Esophagus squamous epithelium (tissue), 5 donors: ENCODE measurements around the gene DUSP15. TPM values are rescaled to one million over a fixed set of nuclear protein-coding genes. Genes with fewer than 3 reads are reported as not detected.

ENCODE experiments used
- DNase-seq: peaks from one replicate; lab custom pipeline; 2025; lab: John Stamatoyannopoulos, UW
- H3K27ac ChIP-seq, 4 donors: fragments of 200-600 bp; sonication (generic); one replicate each; pipeline ENCODE4 v1.5.1; 2016 to 2019; ENCODE audit warnings: mild to moderate bottlenecking in 1 of 4
- H3K27me3 ChIP-seq, 4 donors: fragments of 200-600 bp; sonication (generic); 1 replicate in 3 of 4; 2 replicates in 1 of 4; pipeline versions ENCODE4 v1.5.1 to v1.6.0; 2017 to 2021; ENCODE audit warnings: antibody characterized with exemption in 1 of 4
- H3K36me3 ChIP-seq, 3 donors: fragments of 200-600 bp; sonication (generic); one replicate each; pipeline ENCODE4 v1.5.1; 2016 to 2019
- H3K4me1 ChIP-seq, 3 donors: fragments of 200-600 bp; sonication (generic); one replicate each; pipeline ENCODE4 v1.5.1; 2017 to 2019
- H3K4me3 ChIP-seq, 4 donors: fragments of 200-600 bp; sonication (generic); 1 replicate in 3 of 4; 2 replicates in 1 of 4; pipeline ENCODE4 v1.5.1; 2016 to 2019; ENCODE audit warnings: mild to moderate bottlenecking in 2 of 4, moderate library complexity in 1 of 4
- H3K9me3 ChIP-seq, 3 donors: fragments of 200-600 bp; sonication (generic); one replicate each; pipeline ENCODE4 v1.5.1; 2016 to 2019
- POLR2A ChIP-seq, 4 donors: fragments of 450-650 bp; IDR thresholded peaks; one replicate each; pipeline ENCODE4 v1.6.1; 2017; ENCODE audit warnings: antibody characterized with exemption in 4 of 4, mild to moderate bottlenecking in 4 of 4, moderate library complexity in 3 of 4
- WGBS, 2 donors: methylation state at CpG; one replicate each; pipeline ENCODE4 v1.1.5; 2018; 5-methylcytosine and 5-hydroxymethylcytosine counted together
- intact Hi-C: fragments of 100-400 bp; cut with DNase I; formaldehyde crosslinking; loops from one replicate; pipeline ENCODE4 v1.15.0; 2022
- total RNA-seq, 4 donors: library from RNA; depleted of rRNA; stranded (reverse); fragments of >200 nt; gene quantifications; one replicate each; pipeline ENCODE4 v1.1.0, GENCODE V29; 2016
- TF ChIP-seq, protein P1 (sequence below), 6 experiments: fragments of 450-650 bp in 4 of 6; fragments of 200-600 bp in 2 of 6; sonication (generic) in 2 of 6; IDR thresholded peaks; one replicate each; pipeline ENCODE4 v1.5.1; 2016 to 2019; ENCODE audit warnings: antibody characterized with exemption in 6 of 6, mild to moderate bottlenecking in 4 of 6, moderate library complexity in 4 of 6
- donor health status: DM: yes; HTN: yes; CAD: no.

Gene DUSP15
- total RNA-seq, 4 donors from 2014 or later: 0.32 to 0.44 (median 0.38) TPM

DNA sequence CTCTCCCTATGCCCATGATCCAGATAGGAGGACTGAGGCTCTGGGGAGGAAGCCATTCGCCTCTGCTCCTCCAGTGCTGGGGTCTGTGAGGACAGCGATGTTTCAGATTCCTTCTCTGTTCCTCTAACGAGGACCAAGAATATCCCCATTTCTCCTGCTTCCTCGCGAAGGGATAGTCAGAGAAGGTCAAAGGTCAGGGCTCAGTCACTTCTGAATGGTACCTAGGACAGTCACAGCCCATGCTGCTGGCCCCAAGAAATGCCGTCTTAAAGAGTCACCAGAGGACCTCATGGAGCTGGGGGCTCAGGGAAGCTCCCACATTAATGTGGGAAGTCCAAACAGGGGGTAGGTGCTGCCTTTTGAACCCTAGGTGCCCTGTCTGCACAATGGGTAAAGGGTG, 27.0 kb downstream of the DUSP15 start:
- Histone ChIP-seq H3K4me1 (peaks cover 0 to 34% (median 7%) of the 10 kb centered on the region in 3 donors), H3K27ac (peak overlapping the region in 2 of 4 donors; percentile 55 to 61), H3K27me3 (peaks cover 0 to 34% (median 0%) of the 10 kb centered on the region in 4 donors), H3K36me3 (no peaks in the 10 kb centered on the region), H3K9me3 (no peaks in the 10 kb centered on the region), H3K4me3 (peak overlapping the region in 1 of 4 donors; percentile 27)
- DNase-seq: no peak
- 70 to 79% methylated on average over 3 to 6 of the region's 6 CpGs for WGBS, 2 donors
- intact Hi-C loops: no loop called here
- TF ChIP-seq POLR2A (IDR thresholded peaks at IDR 0.05): no peak
- TF ChIP-seq, protein P1, sequence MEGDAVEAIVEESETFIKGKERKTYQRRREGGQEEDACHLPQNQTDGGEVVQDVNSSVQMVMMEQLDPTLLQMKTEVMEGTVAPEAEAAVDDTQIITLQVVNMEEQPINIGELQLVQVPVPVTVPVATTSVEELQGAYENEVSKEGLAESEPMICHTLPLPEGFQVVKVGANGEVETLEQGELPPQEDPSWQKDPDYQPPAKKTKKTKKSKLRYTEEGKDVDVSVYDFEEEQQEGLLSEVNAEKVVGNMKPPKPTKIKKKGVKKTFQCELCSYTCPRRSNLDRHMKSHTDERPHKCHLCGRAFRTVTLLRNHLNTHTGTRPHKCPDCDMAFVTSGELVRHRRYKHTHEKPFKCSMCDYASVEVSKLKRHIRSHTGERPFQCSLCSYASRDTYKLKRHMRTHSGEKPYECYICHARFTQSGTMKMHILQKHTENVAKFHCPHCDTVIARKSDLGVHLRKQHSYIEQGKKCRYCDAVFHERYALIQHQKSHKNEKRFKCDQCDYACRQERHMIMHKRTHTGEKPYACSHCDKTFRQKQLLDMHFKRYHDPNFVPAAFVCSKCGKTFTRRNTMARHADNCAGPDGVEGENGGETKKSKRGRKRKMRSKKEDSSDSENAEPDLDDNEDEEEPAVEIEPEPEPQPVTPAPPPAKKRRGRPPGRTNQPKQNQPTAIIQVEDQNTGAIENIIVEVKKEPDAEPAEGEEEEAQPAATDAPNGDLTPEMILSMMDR (IDR thresholded peaks at IDR 0.05): no peak

DNA sequence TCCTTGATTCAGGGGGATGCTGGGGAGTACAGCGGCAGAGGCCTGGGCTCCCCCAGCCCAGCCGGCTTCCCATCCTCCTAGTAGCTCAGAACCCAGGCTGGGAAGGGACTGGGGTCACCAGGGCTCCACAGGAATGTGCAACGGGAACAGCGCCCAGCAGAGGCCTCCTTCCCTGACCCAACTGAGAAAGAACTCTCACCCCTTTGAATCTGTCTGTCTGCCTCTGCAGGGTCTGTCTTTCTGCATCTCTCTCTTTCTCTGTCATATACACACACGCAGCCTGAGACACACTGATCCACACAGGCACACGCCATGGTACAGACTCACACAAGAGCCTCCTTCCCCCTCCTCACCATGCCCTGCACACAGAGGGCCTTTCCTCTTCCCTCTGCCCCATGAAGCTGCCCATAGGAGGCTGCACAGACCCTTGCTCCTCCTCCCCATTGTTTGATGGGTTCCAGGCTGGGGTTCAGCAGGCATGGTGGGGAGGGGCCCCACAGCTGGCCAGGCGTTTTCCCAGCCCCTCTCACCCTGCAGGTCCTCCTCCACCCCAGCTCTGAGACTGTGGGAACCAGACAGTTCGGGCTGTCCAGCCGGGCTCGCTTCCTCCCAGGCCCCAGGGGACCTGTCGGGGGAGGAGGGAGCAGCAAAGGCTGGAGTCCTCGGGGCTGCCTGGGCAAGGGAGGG, 27.7 kb downstream of the DUSP15 start:
- Histone ChIP-seq H3K4me3 (peak overlapping the region in 1 of 4 donors; percentile 27), H3K27me3 (peaks cover 0 to 30% (median 0%) of the 10 kb centered on the region in 4 donors), H3K4me1 (peaks cover 0 to 35% (median 7%) of the 10 kb centered on the region in 3 donors), H3K27ac (peak overlapping the region in 2 of 4 donors; percentile 55 to 61), H3K36me3 (no peaks in the 10 kb centered on the region), H3K9me3 (no peaks in the 10 kb centered on the region)
- TF ChIP-seq POLR2A (IDR thresholded peaks at IDR 0.05): no peak
- TF ChIP-seq, protein P1 (IDR thresholded peaks at IDR 0.05): no peak
- DNase-seq: no peak
- WGBS, 2 donors: 52 to 82% methylated on average over 4 of the region's 12 CpGs
- intact Hi-C loops: no loop called here

DNA sequence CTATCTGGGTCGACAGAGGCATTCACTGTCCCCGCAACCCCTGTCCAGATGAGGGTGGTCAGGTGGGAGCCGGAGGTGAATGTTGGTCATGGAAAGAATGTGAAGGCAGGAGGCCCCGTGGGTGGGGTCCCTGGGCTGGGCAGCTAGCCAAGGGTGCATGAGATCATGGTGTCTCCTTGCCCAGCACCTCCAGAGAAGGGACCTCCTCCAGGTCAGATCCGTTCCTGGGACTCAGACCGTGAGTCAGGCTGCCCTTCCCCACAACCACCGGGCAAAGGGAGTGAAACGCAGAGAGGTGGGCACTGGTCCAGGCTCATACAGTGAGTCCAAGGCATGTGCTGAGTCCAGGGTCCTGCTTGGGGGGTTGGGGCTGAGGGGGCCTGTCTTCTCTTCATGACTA, 28.4 kb downstream of the DUSP15 start:
- Histone ChIP-seq H3K9me3 (no peaks in the 10 kb centered on the region), H3K36me3 (no peaks in the 10 kb centered on the region), H3K4me1 (peaks cover 4 to 42% (median 9%) of the 10 kb centered on the region in 3 donors), H3K27me3 (peaks cover 0 to 33% (median 0%) of the 10 kb centered on the region in 4 donors), H3K27ac (peak overlapping the region in 2 of 4 donors; percentile 55 to 61), H3K4me3 (no peak overlapping the region)
- DNase-seq: no peak
- TF ChIP-seq, protein P1 (IDR thresholded peaks at IDR 0.05): no peak
- no peak for TF ChIP-seq POLR2A (IDR thresholded peaks at IDR 0.05)
- intact Hi-C loops: no loop called here
- 45 to 47% methylated on average over 3 to 4 of the region's 8 CpGs for WGBS, 2 donors

DNA sequence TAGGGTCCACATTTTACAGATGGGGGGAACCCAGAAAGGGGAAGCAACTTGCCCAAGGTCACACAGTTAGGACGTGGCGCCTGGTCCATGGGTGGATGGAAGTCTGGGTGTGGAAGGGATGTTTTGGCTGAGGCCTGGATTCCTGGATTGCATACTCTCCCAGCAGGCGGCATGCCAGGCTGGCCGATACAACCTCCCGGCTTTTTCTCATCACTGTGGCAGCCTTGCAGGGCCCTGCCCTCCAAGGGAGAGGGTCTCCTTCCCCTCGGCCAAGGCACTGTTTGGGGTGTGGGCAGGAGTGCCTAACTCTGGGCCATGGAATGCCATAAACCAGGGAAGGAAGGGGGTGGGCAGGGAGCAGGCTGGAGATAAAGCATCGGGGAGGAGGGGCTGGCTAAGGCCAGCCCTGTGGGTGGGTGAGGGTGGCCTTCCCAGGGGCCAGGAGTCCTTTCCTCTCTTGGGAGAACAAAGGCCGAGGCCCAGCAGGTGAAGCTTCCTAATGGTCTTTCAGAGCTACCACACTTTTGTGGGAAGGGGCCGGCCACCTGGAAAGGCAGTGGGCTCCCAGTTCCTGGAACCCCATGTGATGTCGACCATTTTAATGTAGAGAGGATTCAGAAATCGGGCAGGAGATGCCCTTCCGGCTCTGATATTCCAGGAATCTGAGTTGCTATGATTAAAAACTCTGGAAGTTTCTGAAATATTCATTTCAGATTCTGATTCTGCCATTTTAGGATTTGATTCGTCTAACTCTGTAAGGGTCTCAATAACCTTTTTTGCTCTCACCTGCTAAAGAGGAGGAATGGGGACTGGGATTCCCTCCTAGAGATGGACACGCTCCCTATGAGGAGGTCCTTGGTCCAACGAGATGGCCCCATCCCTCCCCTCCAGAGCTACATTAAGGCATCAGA, 29.2 kb downstream of the DUSP15 start:
- H3K9me3 ChIP-seq: no peaks in the 10 kb centered on the region
- peaks cover 0 to 34% (median 0%) of the 10 kb centered on the region in 4 donors for H3K27me3 ChIP-seq
- H3K36me3 ChIP-seq: no peaks in the 10 kb centered on the region
- peaks cover 10 to 47% (median 12%) of the 10 kb centered on the region in 3 donors for H3K4me1 ChIP-seq
- no peak for TF ChIP-seq POLR2A (IDR thresholded peaks at IDR 0.05)
- TF ChIP-seq, protein P1 (IDR thresholded peaks at IDR 0.05): no peak
- DNase-seq: no peak
- intact Hi-C loops: no loop called here
- no peak overlapping the region for H3K4me3 ChIP-seq
- WGBS, 2 donors: 62 to 71% methylated on average over 9 to 13 of the region's 15 CpGs
- H3K27ac ChIP-seq: peak overlapping the region in 2 of 4 donors; percentile 55 to 61
